Right cardiac atrium (tissue), 5 donors: Measurements from ENCODE around the gene RASD2. TPM values are rescaled to one million over a fixed set of nuclear protein-coding genes. Genes with fewer than 3 reads are reported as not detected.
A peak's percentile ranks its signal among the peaks of the same experiment; 100 is the strongest.

Experiments used
- ATAC-seq, 2 donors: fragments of 200-7000 bp; cut with Tn5 transposase; one replicate each; pipeline versions ENCODE4 v1.8.0 to v1.9.1; 2020; ENCODE audit warnings: moderate library complexity in 2 of 2, mild to moderate bottlenecking in 1 of 2
- DNase-seq, 3 donors: peaks; one replicate each; pipeline ENCODE4 v3.0.0-alpha.2; 2020
- H3K27ac ChIP-seq: one replicate; pipeline ENCODE4 v1.5.1; 2013; ENCODE audit warnings: mild to moderate bottlenecking, low read length, control low read depth, moderate library complexity
- H3K27me3 ChIP-seq: one replicate; pipeline ENCODE4 v1.6.1; 2013; ENCODE audit not compliant: control insufficient read depth, insufficient read depth
- H3K4me1 ChIP-seq: one replicate; pipeline ENCODE4 v1.6.1; 2013; ENCODE audit warnings: low read length; ENCODE audit not compliant: control insufficient read depth, insufficient read depth
- H3K4me3 ChIP-seq: one replicate; pipeline ENCODE4 v1.5.1; 2013; ENCODE audit warnings: low read length, control low read depth
- H3K9me3 ChIP-seq: one replicate; pipeline ENCODE4 v1.6.1; 2013; ENCODE audit warnings: low read length; ENCODE audit not compliant: control insufficient read depth
- WGBS: extraction: QIAGEN DNeasy Blood & Tissue Kit; methylation state at CpG from one replicate; pipeline ENCODE4 v1.1.7; 2013; 5-methylcytosine and 5-hydroxymethylcytosine counted together
- intact Hi-C, 4 donors: fragments of 100-400 bp; cut with DNase I; formaldehyde crosslinking; loops; one replicate each; pipeline versions ENCODE4 v1.11.0 to v1.14.0; 2022 to 2023
- polyA plus RNA-seq: library from polyadenylated mRNA; stranded (reverse); fragments of 200-250 nt; gene quantifications from one replicate; pipeline ENCODE4 v1.2.3, GENCODE V29; 2013
- total RNA-seq, 4 donors: library from RNA; stranded (reverse); fragmentation: NEBNext Ultra II Directional; extraction: Animal tissue kit (Norgen Biotek cat#: 25700); gene quantifications; one replicate each; pipeline ENCODE4 v1.2.1, GENCODE V29; 2021
- donor health status: healthy with polysubstance abuse.
- donor health status: DM: no; HTN: yes; CAD: no.
- donor health status: DM: no; HTN: no; CAD: no.
- donor health status: DM: no; HTN: yes; CAD: no; lungs with severe emphysema.
- donor health status: DM: yes; HTN: yes; CAD: no.

Gene RASD2
- total and polyA plus RNA-seq, 5 donors, result 0.78 to 3.2 (median 2.1) TPM

DNA sequence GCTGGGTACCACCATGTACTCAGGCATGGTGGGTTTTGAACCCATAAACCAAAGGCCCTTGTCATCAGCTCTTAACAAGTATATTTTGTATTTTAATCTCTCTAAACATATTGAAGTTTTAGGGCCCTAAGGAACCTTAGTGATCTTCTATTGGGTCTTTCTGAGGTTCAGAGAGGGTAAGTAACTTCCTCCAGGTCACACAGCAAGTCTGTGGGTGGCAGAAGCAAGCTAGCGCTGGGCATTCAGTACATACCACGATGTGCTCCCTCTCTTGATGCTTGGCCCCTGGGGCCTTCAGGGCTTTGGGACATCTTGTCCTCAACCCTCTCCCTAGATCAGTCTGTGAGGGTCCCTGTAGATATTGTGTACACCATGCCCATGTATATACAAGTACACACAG, 12.7 kb downstream of the RASD2 start:
- no peaks in the 10 kb centered on the region for H3K9me3 ChIP-seq
- no peak overlapping the region for H3K4me3 ChIP-seq
- DNase-seq (no peak), ATAC-seq (no peak)
- no peaks in the 10 kb centered on the region for H3K27me3 ChIP-seq
- H3K27ac ChIP-seq, result no peak overlapping the region
- no peaks in the 10 kb centered on the region for H3K4me1 ChIP-seq
- 90% methylated on average over 2 of the region's 2 CpGs for WGBS
- intact Hi-C loops, result no loop called here

DNA sequence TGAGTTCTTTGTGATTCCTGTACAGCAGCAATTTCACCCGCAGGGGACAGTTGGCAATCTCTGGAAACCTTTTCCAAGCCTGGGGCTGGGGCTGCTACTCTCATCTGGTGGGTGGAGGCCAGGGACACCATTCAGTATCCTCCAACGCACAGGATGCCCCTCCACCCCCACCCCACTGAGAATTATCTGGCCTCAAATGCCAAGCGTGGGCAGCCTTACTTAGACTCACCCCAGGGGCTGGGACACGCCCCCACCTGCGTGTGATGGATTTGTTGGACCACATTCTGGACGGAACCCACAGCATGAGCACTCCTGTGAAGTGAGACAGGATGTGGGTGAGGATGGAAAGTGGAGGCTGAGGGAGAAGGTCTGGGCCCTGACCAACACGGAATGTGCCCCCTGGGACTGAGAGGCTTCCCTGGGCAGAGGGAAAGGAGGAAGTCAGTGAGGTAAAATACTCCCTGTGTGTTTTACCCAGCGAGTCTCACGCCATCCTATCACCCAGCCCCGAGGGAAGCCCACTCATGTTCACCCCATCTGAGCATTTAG, 13.7 kb downstream of the RASD2 start:
- ATAC-seq, result no peak
- Histone ChIP-seq H3K27ac (no peak overlapping the region), H3K4me1 (no peaks in the 10 kb centered on the region), H3K9me3 (no peaks in the 10 kb centered on the region), H3K4me3 (no peak overlapping the region), H3K27me3 (no peaks in the 10 kb centered on the region)
- DNase-seq, result no peak
- 64% methylated on average over 10 of the region's 10 CpGs for WGBS
- intact Hi-C loops, result no loop called here

DNA sequence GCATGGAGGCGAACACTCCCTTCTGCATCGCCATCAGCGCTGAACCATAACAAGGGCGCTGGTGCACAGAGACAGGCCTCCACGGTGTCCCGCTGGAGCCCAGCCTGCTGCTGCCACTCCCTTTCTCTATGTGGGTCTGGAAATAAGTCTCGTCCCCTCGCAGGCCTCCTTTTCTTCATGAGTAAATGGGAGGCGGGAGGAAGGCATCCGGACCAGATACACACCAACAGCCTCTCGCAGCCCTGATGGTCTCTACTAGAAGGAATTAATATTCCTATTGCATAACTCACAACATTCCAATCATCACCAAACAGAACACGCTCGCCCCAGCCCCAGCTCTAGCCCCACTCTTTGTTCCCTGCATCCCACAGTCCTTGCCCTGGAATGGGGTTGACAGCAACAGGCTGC, 14.9 kb downstream of the RASD2 start:
- Histone ChIP-seq H3K27me3 (no peaks in the 10 kb centered on the region), H3K4me3 (no peak overlapping the region), H3K4me1 (no peaks in the 10 kb centered on the region), H3K27ac (no peak overlapping the region), H3K9me3 (no peaks in the 10 kb centered on the region)
- ATAC-seq (no peak), DNase-seq (no peak)
- intact Hi-C loops, result no loop called here
- 78% methylated on average over 13 of the region's 13 CpGs for WGBS

DNA sequence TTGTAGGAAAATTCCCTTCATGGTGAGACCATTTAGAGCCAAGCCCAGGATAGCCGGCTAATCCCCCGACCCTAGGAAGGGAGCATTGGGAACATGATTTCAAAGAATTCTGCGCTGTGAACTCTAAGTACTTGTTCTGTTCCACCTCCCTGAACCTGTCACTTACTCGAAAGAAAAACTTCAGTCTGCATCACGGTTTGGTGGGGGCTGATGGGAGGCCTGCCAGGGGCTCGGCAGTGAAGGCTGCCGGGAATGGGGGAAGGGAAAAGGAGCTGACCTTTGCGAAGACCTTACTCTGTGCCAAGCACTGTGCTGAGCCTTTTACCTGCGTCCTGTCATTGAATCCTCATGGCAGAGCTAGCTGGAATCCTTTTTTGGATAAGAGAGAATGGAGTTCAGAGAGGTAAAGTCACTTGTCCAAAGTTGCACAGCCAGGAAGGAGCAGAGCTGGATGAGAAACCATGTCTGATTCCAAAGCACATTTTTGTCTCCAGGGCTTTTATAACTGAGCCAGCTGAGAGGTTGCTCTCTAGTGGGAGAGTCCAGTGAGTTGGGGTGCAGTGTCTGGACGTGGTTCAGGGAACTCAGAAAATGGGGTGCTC, 15.4 kb downstream of the RASD2 start:
- no peak for ATAC-seq
- intact Hi-C loops, result no loop called here
- no peak for DNase-seq
- Histone ChIP-seq H3K4me3 (no peak overlapping the region), H3K4me1 (no peaks in the 10 kb centered on the region), H3K27ac (no peak overlapping the region), H3K27me3 (no peaks in the 10 kb centered on the region), H3K9me3 (no peaks in the 10 kb centered on the region)
- WGBS, result 52% methylated on average over 10 of the region's 10 CpGs

DNA sequence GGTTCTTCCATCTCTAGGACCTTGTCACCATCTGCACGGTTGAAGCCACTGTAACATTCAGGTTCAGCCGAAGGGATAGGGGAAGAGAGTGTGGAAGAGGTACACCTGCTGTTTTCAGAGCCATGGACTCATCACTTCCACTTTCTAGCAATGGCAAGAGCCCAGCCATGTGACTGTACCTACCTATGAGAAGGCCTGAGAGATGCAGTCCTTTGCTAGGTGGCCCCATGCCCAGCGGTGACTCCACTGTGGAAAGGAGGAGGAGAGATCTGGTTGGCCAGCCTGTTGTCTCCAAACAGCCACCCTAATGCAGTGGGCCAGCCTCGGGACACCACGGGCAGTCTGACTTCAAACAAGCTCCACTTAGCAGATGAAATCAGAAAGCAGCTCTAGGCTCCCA, 16.0 kb downstream of the RASD2 start:
- WGBS, result 87% methylated on average over 5 of the region's 5 CpGs
- intact Hi-C loops, result no loop called here

DNA sequence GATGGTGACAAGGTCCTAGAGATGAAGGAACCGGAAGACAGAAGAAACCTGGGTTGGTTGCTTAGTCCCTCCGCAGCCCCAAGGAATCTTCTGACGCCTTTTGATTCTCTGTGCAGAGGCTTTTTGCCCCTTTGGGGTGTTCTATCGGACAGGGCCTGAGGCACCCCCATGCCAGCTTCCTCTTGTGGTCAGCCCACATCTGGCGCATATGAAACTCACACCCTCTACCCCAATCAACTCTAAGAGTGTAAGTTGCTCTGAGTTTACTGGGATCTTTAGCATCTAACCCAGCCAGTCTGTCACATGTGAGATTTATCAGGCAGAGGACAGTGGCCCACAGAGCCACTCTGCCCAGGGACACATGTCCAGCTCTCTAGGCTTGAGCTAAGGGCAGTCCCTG, 17.4 kb downstream of the RASD2 start:
- intact Hi-C loops, result no loop called here
- Histone ChIP-seq H3K9me3 (no peaks in the 10 kb centered on the region), H3K4me1 (no peaks in the 10 kb centered on the region), H3K4me3 (no peak overlapping the region), H3K27ac (no peak overlapping the region), H3K27me3 (no peaks in the 10 kb centered on the region)
- DNase-seq (no peak), ATAC-seq (no peak)
- 89% methylated on average over 5 of the region's 5 CpGs for WGBS

More for the DNA sequence above, 16.0 kb downstream of the RASD2 start:
- no peaks in the 10 kb centered on the region for H3K4me1 ChIP-seq
- ATAC-seq (no peak), DNase-seq (no peak)
- no peak overlapping the region for H3K27ac ChIP-seq
- no peaks in the 10 kb centered on the region for H3K27me3 ChIP-seq
- H3K4me3 ChIP-seq, result no peak overlapping the region
- no peaks in the 10 kb centered on the region for H3K9me3 ChIP-seq

DNA sequence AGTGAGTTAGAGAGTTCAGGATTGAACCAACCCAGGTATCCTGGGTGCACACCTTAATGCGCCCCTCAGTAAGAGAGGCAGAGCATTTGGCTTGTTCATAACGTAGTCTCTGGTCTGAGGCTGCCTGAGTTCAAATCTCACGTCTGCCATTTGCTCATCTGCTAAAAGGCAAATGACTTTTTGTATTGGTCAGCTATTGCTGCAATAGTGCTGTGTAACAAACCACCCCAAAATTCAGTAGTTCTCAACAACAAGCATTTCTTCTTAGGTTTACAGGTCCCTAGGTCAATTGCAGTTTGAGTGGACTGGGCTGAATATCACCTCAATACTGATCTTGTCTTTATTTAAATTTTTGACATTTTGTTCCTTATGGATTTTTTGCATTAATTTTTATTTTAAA, 18.1 kb downstream of the RASD2 start:
- no peak for DNase-seq
- no peak for ATAC-seq
- no peaks in the 10 kb centered on the region for H3K9me3 ChIP-seq
- intact Hi-C loops, result no loop called here
- no peaks in the 10 kb centered on the region for H3K4me1 ChIP-seq
- WGBS, result 94% methylated on average over 3 of the region's 3 CpGs
- no peak overlapping the region for H3K27ac ChIP-seq
- no peak overlapping the region for H3K4me3 ChIP-seq
- H3K27me3 ChIP-seq, result no peaks in the 10 kb centered on the region

DNA sequence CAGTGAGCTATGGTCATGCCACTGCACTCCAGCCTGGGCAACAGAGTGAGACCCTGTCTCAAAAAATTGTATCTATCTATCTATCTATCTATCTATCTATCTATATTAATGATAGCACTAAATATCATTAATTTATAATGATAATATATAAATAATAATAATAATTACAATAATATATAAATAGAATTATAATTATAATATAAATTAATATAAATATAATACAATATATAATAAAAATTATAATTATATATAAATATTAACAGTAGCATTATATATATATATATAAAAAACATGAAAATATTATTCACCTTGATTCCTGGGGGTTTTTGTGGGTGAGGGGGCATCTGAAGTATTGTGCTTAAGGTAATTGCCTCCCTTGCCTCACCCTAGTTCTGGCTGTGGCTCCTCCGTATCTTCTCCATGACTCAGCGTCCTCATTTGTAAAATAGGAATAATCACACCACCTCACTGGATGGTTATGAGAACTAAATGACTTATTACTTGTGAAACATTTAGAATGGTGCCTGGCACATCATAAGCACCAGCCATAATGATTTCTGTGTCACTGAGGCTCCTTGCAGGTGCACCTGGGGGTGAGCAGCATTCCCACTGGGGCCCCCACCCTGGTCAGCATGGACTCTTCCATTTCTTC, 18.8 kb downstream of the RASD2 start:
- intact Hi-C loops, result no loop called here
- no peak for ATAC-seq
- H3K4me1 ChIP-seq, result peaks cover under 1% of the 10 kb centered on the region
- no peak overlapping the region for H3K4me3 ChIP-seq
- H3K27me3 ChIP-seq, result no peaks in the 10 kb centered on the region
- no peaks in the 10 kb centered on the region for H3K9me3 ChIP-seq
- 83% methylated on average over 2 of the region's 2 CpGs for WGBS
- DNase-seq, result no peak
- no peak overlapping the region for H3K27ac ChIP-seq

DNA sequence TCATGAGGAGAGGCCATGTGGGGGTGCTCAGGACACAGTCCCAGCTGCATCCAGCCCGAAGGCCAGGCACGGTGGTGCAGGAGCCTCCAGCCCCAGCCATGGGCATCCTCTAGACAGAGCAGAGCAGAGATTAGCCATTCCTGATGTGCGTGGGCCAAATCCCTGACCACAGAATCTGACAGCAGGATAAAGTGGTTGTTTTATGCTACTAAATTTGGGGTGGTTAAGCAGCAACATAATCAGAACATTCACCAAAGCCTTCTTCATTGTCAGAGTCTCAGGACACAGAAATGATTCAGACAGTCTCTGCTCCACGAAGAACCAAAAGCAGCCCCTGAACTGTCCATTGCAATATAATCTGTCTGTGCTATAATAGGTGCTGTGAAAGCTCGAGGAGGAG, 19.7 kb downstream of the RASD2 start:
- intact Hi-C loops, result no loop called here
- no peaks in the 10 kb centered on the region for H3K9me3 ChIP-seq
- H3K27ac ChIP-seq, result no peak overlapping the region
- H3K27me3 ChIP-seq, result no peaks in the 10 kb centered on the region
- H3K4me1 ChIP-seq, result peaks cover 3% of the 10 kb centered on the region
- DNase-seq (no peak), ATAC-seq (no peak)
- WGBS, result 67% methylated on average over 5 of the region's 5 CpGs
- H3K4me3 ChIP-seq, result no peak overlapping the region

DNA sequence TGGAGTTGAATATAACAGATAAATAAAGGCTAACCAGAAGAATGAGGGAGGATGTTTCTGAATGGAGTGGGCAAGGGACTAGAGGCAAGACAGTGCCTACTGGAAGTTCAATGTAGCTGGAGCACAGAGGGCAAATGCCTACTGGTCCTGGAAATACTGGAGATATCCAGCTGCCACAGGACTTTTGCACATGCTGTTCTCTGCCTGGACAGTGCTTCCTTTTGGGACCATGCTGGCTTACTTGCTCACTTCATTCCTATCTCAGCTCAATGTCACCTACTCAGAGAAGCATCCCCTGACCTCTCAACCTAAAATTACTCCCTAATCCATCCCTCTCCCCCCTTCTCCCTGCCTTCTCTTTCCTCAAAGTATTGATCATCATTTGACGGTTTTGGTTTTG, 20.2 kb downstream of the RASD2 start:
- Histone ChIP-seq H3K4me3 (no peak overlapping the region), H3K4me1 (peaks cover 3% of the 10 kb centered on the region), H3K27ac (no peak overlapping the region), H3K9me3 (no peaks in the 10 kb centered on the region), H3K27me3 (no peaks in the 10 kb centered on the region)
- DNase-seq (no peak), ATAC-seq (no peak)
- WGBS, result 88% methylated on average over 1 of the region's 1 CpG
- intact Hi-C loops, result no loop called here

DNA sequence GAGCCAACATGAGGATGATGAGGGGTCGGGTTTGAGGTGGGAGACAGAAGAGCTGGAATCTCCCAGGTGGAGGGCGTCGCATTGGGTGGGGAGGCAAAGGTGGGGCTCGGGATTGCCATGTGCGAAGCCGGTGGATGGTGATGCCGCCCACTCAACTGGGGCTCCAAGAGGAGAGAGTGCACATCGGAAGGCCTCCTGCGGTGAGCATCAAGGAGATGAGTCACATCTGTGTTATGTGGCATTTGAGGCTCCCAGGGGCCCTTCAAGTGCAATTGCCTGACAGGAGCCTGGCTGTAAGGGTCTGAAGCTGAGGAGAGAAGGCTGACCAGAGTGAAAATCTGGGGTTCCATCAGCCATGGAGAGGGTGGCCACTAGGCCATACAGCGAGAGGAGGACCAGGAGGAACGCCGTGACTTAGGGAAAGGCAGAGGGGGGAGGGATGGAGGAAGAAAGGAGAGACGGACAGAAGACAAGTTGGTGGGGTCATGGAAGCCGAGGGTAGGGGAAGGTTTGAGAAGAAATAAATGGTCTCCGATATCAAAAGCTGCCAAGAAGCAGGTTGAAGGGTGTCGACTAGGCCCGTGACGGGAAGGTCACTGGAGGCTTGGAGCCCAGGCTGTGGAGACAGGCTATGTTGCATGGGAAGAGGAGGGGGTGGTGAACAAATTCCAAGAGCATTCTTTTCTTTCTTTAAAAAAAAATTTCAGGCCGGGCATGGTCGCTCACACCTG, 21.3 kb downstream of the RASD2 start:
- Histone ChIP-seq H3K9me3 (no peaks in the 10 kb centered on the region), H3K4me1 (peaks cover 3% of the 10 kb centered on the region), H3K27ac (no peak overlapping the region), H3K4me3 (no peak overlapping the region), H3K27me3 (no peaks in the 10 kb centered on the region)
- 90% methylated on average over 20 of the region's 20 CpGs for WGBS
- intact Hi-C loops, result no loop called here
- ATAC-seq (no peak), DNase-seq (peak in 1 of 3 donors; percentile 16)
